IMR-90 (cell line): Measurements from ENCODE around the gene RUNX1.

Experiments used
- POLR2A ChIP-seq: IDR thresholded peaks from 2 replicates; pipeline ENCODE4 v1.6.1; 2012; ENCODE audit warnings: mild to moderate bottlenecking, low read depth, low read length
- TF ChIP-seq, protein P1 (sequence below): conservative IDR thresholded peaks from 2 replicates; pipeline ENCODE4 v1.5.1; 2012; ENCODE audit warnings: mild to moderate bottlenecking, low read depth, low read length, improper control_type of control experiment

- TF ChIP-seq, protein P1, sequence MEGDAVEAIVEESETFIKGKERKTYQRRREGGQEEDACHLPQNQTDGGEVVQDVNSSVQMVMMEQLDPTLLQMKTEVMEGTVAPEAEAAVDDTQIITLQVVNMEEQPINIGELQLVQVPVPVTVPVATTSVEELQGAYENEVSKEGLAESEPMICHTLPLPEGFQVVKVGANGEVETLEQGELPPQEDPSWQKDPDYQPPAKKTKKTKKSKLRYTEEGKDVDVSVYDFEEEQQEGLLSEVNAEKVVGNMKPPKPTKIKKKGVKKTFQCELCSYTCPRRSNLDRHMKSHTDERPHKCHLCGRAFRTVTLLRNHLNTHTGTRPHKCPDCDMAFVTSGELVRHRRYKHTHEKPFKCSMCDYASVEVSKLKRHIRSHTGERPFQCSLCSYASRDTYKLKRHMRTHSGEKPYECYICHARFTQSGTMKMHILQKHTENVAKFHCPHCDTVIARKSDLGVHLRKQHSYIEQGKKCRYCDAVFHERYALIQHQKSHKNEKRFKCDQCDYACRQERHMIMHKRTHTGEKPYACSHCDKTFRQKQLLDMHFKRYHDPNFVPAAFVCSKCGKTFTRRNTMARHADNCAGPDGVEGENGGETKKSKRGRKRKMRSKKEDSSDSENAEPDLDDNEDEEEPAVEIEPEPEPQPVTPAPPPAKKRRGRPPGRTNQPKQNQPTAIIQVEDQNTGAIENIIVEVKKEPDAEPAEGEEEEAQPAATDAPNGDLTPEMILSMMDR = no peak
- TF ChIP-seq POLR2A = no peak
Observed at GRCh38 chr21:34996304-34997101, 52.6 kb downstream of the RUNX1 start.
